NOMO-1 treated with DMSO at 0.1 percent for 48 hours (cell line): ENCODE results near the gene SFT2D1.
"Not testable (repeated sequence)": the region's sequence is repeated elsewhere in the genome, so short reads cannot be mapped to it uniquely, and the experiment has no call there.

ENCODE experiments used
- DNase-seq: peaks from one replicate; lab custom pipeline; 2025; ENCODE audit not compliant: unreplicated experiment; lab: John Stamatoyannopoulos, UW

Gene SFT2D1

GRCh38 chr6:166364456-166364855 is 22.1 kb upstream of the SFT2D1 start:
- no peak for DNase-seq

GRCh38 chr6:166362427-166362826 is 20.1 kb upstream of the SFT2D1 start:
- not testable (repeated sequence) for DNase-seq

- peak; percentile 82 for DNase-seq
These were observed 18.7 kb upstream of the SFT2D1 start for GRCh38 chr6:166361077-166361429.

- peak; percentile 82 for DNase-seq
These were observed 18.1 kb upstream of the SFT2D1 start for GRCh38 chr6:166360243-166361076.

DNA sequence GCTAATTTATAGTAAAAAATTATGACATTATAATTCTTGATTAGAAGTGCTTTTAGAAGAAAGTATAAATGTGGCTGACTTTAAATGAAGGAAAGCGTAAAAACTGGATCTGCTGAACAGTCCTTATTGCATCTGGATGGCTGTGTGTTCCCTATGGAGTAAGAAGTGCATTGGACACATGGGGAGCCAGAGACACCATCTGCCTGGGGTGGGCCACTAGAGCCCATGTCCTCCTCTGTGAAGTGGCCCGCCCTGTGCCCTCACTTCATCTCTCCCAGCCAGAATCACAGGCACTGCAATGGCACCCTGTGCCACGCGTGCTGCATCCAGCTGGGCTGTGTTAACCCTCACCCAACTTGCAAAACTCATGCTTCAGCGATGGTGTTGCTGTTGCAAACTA is 13.2 kb upstream of the SFT2D1 start:
- DNase-seq: no peak

GRCh38 chr6:166354965-166355364 is 12.6 kb upstream of the SFT2D1 start:
- DNase-seq: no peak

DNA sequence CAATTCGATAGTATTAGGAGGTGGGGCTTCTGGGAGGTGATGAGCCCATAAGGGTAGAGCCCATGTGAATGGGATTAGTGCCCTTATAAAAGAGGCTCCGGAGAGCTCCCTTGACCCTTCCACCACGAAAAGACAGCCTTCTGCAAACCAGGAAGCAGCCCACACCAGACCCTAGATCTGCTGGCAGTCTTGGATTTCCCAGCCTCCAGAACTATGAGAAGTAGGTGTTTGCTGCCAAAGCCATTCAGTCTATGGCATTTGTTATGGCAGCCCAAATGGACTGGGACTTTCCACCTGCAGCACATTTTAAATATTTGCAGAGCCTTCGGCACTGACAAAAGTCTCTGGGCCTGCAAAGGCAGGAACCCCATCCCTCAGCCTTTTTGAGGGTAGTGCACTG is 11.8 kb upstream of the SFT2D1 start:
- DNase-seq: no peak

- DNase-seq: no peak
These were observed 11.2 kb upstream of the SFT2D1 start for GRCh38 chr6:166353507-166353906.

DNA sequence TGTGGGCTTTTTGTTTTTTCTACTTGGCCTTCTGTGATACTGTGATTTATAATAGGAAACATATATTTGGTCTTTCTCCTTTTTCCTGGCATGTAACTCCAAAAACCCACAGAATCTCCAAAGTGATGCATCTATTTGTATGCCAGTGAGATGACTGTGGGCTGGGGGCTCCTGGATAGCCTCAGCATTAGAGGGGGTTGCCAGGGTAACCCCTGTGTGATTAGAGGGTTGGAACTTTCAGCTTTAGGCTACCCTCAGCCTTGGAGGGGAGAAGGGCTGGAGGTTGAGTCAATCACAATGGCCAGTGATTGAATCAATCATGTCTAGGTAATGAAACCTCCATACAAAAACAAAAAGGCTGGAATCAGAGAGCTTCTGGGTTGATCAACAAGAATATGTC is 10.6 kb upstream of the SFT2D1 start:
- DNase-seq: no peak

DNA sequence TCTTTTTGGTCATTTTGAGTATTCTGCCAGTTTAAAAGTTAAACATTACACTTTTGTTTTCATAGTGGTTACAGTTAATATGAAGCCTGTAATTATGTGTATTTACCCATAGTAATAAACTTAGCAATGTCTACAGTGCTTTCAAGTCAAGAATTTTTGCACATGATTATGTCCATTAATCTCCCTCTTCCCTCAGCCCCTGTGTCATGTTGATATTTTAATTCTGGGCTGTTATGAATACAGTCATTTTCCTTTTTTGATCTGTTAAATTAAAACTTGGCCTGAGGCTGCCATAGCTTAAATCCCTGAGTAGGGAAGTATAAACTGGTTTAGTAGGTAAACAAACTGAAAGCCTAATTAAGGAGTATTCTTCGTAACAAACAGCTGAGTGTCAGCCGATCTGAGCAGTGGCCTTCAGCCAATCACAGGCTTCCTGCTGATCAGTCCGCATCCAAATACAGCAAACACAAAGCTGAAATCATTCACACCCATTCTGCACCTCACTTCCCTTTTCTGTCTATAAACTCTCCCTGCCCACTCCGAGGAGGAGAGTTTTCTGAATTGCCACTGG is 9.5 kb upstream of the SFT2D1 start:
- peak; percentile 90 for DNase-seq

GRCh38 chr6:166348305-166348949 is 6.1 kb upstream of the SFT2D1 start:
- DNase-seq: peak; percentile 39

DNA sequence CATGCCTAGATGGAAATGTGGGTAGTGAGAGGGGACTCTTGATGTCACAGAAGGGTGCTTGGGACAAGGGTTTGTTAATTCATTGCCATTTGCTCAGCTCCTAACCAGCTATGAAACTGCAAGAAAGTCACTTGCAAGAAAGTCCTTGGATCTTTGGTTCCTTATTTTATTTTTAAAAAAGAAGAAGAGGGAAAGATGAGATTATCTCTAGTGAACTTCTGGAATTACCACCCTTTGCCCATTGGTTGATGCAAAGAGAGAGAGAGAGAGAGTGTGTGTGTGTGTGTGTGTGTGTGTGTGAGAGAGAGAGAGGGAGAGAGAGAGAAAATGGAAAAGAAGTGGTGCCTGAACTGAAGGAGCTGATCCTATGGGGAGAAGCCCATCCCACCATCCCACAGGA is 4.6 kb upstream of the SFT2D1 start:
- DNase-seq: no peak

- no peak for DNase-seq
These were observed 4.1 kb upstream of the SFT2D1 start for GRCh38 chr6:166346449-166346848.

DNA sequence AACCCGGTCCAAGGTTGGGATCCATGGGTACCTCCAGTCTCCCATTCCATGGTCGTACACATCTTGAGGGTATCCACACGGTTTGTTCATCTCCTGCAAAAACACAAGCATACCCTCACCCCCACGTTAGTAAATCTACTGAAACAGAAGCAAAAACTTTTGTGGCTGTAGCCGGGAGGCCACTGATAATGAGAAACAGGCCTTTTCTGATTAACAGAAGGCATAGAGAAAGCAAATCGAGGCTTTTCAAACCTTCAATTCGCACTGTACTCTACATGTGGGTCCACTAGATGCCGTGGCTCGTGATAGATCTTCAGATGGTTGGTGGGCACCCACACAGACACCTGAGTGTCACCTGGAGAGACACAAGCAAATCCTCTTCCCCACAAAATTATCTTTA is 3.3 kb upstream of the SFT2D1 start:
- not testable (repeated sequence) for DNase-seq

GRCh38 chr6:166344921-166345320 is 2.6 kb upstream of the SFT2D1 start:
- not testable (repeated sequence) for DNase-seq

GRCh38 chr6:166344240-166344639 is 1.9 kb upstream of the SFT2D1 start:
- DNase-seq: no peak

GRCh38 chr6:166343150-166343487 is 774 bp upstream of the SFT2D1 start:
- DNase-seq: peak; percentile 74

GRCh38 chr6:166341977-166342348 is 382 bp downstream of the SFT2D1 start:
- no peak for DNase-seq

- peak; percentile 68 for DNase-seq
These were observed 881 bp downstream of the SFT2D1 start for GRCh38 chr6:166341464-166341863.

DNA sequence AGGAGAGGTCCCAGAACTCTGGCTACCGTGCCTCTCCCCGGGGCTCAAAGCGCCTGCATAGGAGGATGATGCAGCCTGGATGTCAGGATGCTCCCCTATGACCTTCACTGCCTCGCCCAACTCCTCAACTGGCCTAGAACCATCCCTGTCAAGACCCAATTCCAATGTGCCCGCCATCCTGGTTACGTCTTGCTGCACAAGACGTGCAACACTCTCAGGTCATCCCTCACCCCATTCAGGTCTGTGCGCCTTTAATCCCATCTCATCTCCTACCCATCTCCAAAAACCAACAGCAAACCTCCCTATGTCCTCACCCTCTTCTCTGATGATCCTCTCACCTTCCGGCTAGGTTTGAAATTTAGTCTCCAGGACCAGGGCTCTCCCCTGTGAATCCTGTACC is 3.5 kb downstream of the SFT2D1 start:
- DNase-seq: no peak

DNA sequence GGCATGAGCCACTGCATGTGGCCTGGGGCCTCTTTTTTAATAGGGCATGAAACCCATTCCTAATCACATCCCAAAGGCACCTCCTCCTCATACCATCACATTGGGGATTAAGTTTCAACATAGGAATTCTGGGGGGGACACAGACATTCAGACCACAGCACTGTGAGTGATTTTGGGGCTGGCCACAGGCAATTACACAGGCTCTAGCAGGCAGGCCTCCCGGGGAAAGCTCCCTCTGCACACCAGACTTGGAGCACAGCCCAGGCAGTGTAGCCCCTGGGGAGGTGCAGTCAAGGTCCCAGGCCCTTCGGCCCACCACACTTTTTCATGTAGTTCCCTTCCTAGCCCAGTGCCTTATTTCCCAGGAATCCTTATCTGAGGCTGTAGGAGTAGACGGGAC is 5.5 kb downstream of the SFT2D1 start:
- DNase-seq: no peak
